CD14-positive monocyte (primary cell): ENCODE results near the gene TMEM198. TPM values are rescaled to one million over a fixed set of nuclear protein-coding genes. Genes with fewer than 3 reads are reported as not detected.

Experiments used
- DNase-seq, 3 donors: peaks; one replicate each; pipeline ENCODE4 v3.0.0-alpha.2; 2011 to 2022
- H2AFZ ChIP-seq: 2 replicates; pipeline ENCODE4 v1.6.0; 2012; ENCODE audit warnings: mild to moderate bottlenecking, low read depth, low read length, inconsistent platforms; ENCODE audit not compliant: insufficient read depth, poor library complexity, severe bottlenecking
- H3K27ac ChIP-seq, 2 donors: 1 replicate in 1 of 2; 2 replicates in 1 of 2; pipeline ENCODE4 v1.5.1; 2012 to 2013; ENCODE audit warnings: low read length in 2 of 2, control low read depth in 1 of 2, inconsistent platforms in 1 of 2, low read depth in 1 of 2, mild to moderate bottlenecking in 1 of 2
- H3K27me3 ChIP-seq, 2 donors: one replicate each; pipeline versions ENCODE4 v1.6.0 to v1.6.1; 2011 to 2013; ENCODE audit warnings: low read length in 2 of 2; ENCODE audit not compliant: control insufficient read depth in 2 of 2, insufficient read depth in 2 of 2
- H3K36me3 ChIP-seq, 2 donors: replicated peaks in 1 of 2; 1 replicate in 1 of 2; 2 replicates in 1 of 2; pipeline versions ENCODE4 v1.5.1 to v1.6.1; 2012 to 2013; ENCODE audit warnings: low read length in 2 of 2, control low read depth in 1 of 2, inconsistent platforms in 1 of 2, mild to moderate bottlenecking in 1 of 2; ENCODE audit not compliant: insufficient read depth in 2 of 2, control insufficient read depth in 1 of 2
- H3K4me1 ChIP-seq, 2 donors: 1 replicate in 1 of 2; 2 replicates in 1 of 2; pipeline versions ENCODE4 v1.5.1 to v1.6.1; 2012 to 2013; ENCODE audit warnings: low read length in 2 of 2, control low read depth in 1 of 2, inconsistent platforms in 1 of 2, mild to moderate bottlenecking in 1 of 2, moderate library complexity in 1 of 2; ENCODE audit not compliant: insufficient read depth in 2 of 2, control insufficient read depth in 1 of 2
- H3K4me2 ChIP-seq: replicated peaks from 2 replicates; pipeline ENCODE3; 2012; ENCODE audit warnings: low read length, moderate library complexity, mild to moderate bottlenecking; ENCODE audit not compliant: poor library complexity, severe bottlenecking; ENCODE audit errors: extremely low read depth
- H3K4me3 ChIP-seq, 3 experiments: fragments of 200-600 bp in 1 of 3; sonication (generic) in 1 of 3; replicated peaks in 1 of 3; 1 replicate in 2 of 3; 2 replicates in 1 of 3; pipeline ENCODE4 v1.5.1; 2011 to 2013; ENCODE audit warnings: low read length in 3 of 3, mild to moderate bottlenecking in 3 of 3, control low read depth in 2 of 3, low read depth in 2 of 3, inconsistent platforms in 1 of 3, moderate library complexity in 1 of 3
- H3K79me2 ChIP-seq: 2 replicates; pipeline ENCODE4 v1.6.0; 2012; ENCODE audit warnings: mild to moderate bottlenecking, control low read depth, inconsistent platforms, low read length, moderate library complexity; ENCODE audit not compliant: insufficient read depth
- H3K9ac ChIP-seq: 2 replicates; pipeline ENCODE4 v1.6.0; 2017; ENCODE audit warnings: low read length, mild to moderate bottlenecking; ENCODE audit not compliant: insufficient read depth, poor library complexity, severe bottlenecking
- H3K9me3 ChIP-seq, 2 donors: replicated peaks in 1 of 2; 1 replicate in 1 of 2; 2 replicates in 1 of 2; pipeline versions ENCODE4 v1.5.1 to v1.6.1; 2012 to 2013; ENCODE audit warnings: low read length in 2 of 2, control low read depth in 1 of 2; ENCODE audit not compliant: control insufficient read depth in 1 of 2, insufficient read depth in 1 of 2
- H4K20me1 ChIP-seq: 2 replicates; pipeline ENCODE4 v1.6.0; 2012; ENCODE audit warnings: mild to moderate bottlenecking, low read length, control low read depth, moderate library complexity; ENCODE audit not compliant: insufficient read depth
- H3K27ac Mint-ChIP-seq, 7 donors: one replicate each; pipeline ENCODE4 v1.8.0; 2020; ENCODE audit warnings: mild to moderate bottlenecking in 7 of 7, mixed read lengths in 7 of 7, moderate library complexity in 6 of 7, inconsistent platforms in 2 of 7
- H3K27me3 Mint-ChIP-seq, 3 donors: one replicate each; pipeline ENCODE4 v1.8.0; 2021 to 2022; ENCODE audit warnings: low read depth in 3 of 3, mild to moderate bottlenecking in 3 of 3, mixed read lengths in 3 of 3, moderate library complexity in 3 of 3, inconsistent platforms in 1 of 3
- H3K36me3 Mint-ChIP-seq, 2 donors: one replicate each; pipeline ENCODE4 v1.8.0; 2020; ENCODE audit warnings: mixed read lengths in 2 of 2, inconsistent platforms in 1 of 2, mild to moderate bottlenecking in 1 of 2
- H3K4me1 Mint-ChIP-seq: one replicate; pipeline ENCODE4 v1.8.0; 2020; ENCODE audit warnings: mild to moderate bottlenecking, mixed read lengths
- H3K4me3 Mint-ChIP-seq, 2 donors: one replicate each; pipeline ENCODE4 v1.8.0; 2020; ENCODE audit warnings: mild to moderate bottlenecking in 2 of 2, mixed read lengths in 2 of 2, moderate library complexity in 1 of 2
- H3K9me3 Mint-ChIP-seq, 7 donors: one replicate each; pipeline ENCODE4 v1.8.0; 2020 to 2022; ENCODE audit warnings: mixed read lengths in 7 of 7, mild to moderate bottlenecking in 6 of 7, moderate library complexity in 6 of 7, inconsistent platforms in 2 of 7
- WGBS: methylation state at CpG from one replicate; pipeline ENCODE4 v1.1.5; 2013; ENCODE audit warnings: missing lambda C conversion rate; ENCODE audit not compliant: insufficient coverage; 5-methylcytosine and 5-hydroxymethylcytosine counted together
- intact Hi-C, 2 donors: fragments of 100-400 bp; cut with micrococcal nuclease; formaldehyde crosslinking; loops; one replicate each; pipeline versions ENCODE4 v1.15.0 to v1.15.1; 2023
- polyA plus RNA-seq, 3 donors: library from polyadenylated mRNA; depleted of rRNA in 1 of 3; unstranded in 2 of 3; stranded (reverse) in 1 of 3; fragments of 300-500 nt in 2 of 3; fragments of >200 nt in 1 of 3; fragmentation: Illumina TruSeq in 2 of 3; gene quantifications; 1 replicate in 2 of 3; 2 replicates in 1 of 3; pipeline ENCODE4 v1.2.3, GENCODE V29; 2012 to 2021
- TF ChIP-seq, protein P1 (sequence below): fragments of 200-600 bp; IDR thresholded peaks from one replicate; pipeline ENCODE4 v1.8.0; 2022; ENCODE audit warnings: antibody characterized with exemption, mild to moderate bottlenecking

The TMEM198 gene
- polyA plus RNA-seq, 3 donors = not detected

DNA sequence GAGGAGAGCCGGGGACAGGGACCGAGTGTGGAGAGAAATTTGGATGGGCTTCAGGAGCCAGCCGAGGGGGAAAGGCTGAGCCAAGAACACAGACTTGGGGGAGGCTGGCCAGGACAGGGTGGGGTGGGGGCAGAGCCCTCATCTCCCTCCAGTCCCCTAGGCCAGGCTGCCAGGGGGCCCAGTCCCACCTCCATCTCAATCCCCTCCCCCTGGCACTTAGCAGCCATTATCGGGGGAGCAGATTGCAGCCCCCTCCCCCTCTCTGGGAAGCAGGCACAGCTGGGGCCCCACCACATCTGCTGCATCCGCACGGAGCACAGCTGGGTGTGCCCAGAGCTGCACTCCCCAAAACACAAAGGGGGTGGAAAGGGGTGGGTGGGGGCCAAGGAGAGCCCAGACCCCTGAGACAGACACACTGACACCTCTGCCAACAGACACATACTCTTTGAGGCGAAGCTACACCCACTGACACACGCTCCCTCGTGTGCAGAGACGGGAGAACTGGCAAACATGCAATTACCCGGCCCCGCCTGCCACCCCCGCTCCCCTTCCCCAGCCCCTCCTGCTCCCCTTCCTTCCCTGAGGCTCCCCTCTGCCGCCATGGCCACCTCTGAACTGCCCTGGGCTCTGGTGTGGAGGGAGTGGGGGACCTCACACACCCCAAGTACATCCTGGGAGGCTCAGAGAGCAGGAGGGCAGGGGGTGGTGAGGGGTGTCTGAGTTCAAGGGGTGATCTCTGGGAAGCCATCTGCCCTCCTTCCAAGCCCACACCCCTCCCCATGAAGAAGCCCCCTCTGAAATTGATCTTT is 34.7 kb upstream of the TMEM198 start:
- Histone ChIP-seq H2AFZ (no peak overlapping the region), H3K9me3 (peaks cover 6 to 26% of the 10 kb centered on the region in 2 donors), H3K27me3 (peaks cover 33 to 56% of the 10 kb centered on the region in 2 donors), H3K4me3 (no peak overlapping the region), H3K79me2 (no peaks in the 10 kb centered on the region), H3K9ac (no peak overlapping the region), H3K4me2 (peak overlapping the region; percentile 41), H3K27ac (no peak overlapping the region), H4K20me1 (peaks cover 6% of the 10 kb centered on the region), H3K36me3 (peaks cover 29 to 35% of the 10 kb centered on the region in 2 donors), H3K4me1 (no peaks in the 10 kb centered on the region)
- Mint-ChIP-seq H3K27me3 (peaks cover 48 to 62% (median 58%) of the 10 kb centered on the region in 3 donors), H3K4me3 (peak overlapping the region in 1 of 2 donors; percentile 83), H3K4me1 (peaks cover 18% of the 10 kb centered on the region), H3K36me3 (peaks cover 37 to 38% of the 10 kb centered on the region in 2 donors), H3K27ac (no peak overlapping the region), H3K9me3 (peaks cover 2 to 23% (median 14%) of the 10 kb centered on the region in 7 donors)
- no peak for DNase-seq
- WGBS = 49% methylated on average over 2 of the region's 14 CpGs
- intact Hi-C loops = no loop called here
- TF ChIP-seq, protein P1, sequence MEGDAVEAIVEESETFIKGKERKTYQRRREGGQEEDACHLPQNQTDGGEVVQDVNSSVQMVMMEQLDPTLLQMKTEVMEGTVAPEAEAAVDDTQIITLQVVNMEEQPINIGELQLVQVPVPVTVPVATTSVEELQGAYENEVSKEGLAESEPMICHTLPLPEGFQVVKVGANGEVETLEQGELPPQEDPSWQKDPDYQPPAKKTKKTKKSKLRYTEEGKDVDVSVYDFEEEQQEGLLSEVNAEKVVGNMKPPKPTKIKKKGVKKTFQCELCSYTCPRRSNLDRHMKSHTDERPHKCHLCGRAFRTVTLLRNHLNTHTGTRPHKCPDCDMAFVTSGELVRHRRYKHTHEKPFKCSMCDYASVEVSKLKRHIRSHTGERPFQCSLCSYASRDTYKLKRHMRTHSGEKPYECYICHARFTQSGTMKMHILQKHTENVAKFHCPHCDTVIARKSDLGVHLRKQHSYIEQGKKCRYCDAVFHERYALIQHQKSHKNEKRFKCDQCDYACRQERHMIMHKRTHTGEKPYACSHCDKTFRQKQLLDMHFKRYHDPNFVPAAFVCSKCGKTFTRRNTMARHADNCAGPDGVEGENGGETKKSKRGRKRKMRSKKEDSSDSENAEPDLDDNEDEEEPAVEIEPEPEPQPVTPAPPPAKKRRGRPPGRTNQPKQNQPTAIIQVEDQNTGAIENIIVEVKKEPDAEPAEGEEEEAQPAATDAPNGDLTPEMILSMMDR = no peak

GRCh38 chr2:219509780-219510511 is 33.9 kb upstream of the TMEM198 start:
- peaks cover 6 to 26% of the 10 kb centered on the region in 2 donors for H3K9me3 ChIP-seq
- no peak overlapping the region for H2AFZ ChIP-seq
- TF ChIP-seq, protein P1 = peak; percentile 71
- intact Hi-C loops = no loop called here
- H3K27ac ChIP-seq = no peak overlapping the region
- Mint-ChIP-seq H3K4me3 (peak overlapping the region; percentile 61 to 83), H3K4me1 (peaks cover 18% of the 10 kb centered on the region), H3K27ac (peak overlapping the region in 2 of 7 donors; percentile 25 to 62), H3K27me3 (peaks cover 54 to 70% (median 63%) of the 10 kb centered on the region in 3 donors), H3K36me3 (peaks cover 29 to 30% of the 10 kb centered on the region in 2 donors), H3K9me3 (peaks cover 2 to 23% (median 14%) of the 10 kb centered on the region in 7 donors)
- WGBS = 1% methylated on average over 18 of the region's 26 CpGs
- H3K4me2 ChIP-seq = peak overlapping the region; percentile 41
- H3K27me3 ChIP-seq = peaks cover 33 to 64% of the 10 kb centered on the region in 2 donors
- H3K9ac ChIP-seq = no peak overlapping the region
- peaks cover 22 to 27% of the 10 kb centered on the region in 2 donors for H3K36me3 ChIP-seq
- peak overlapping the region in 1 of 3 experiments; percentile 28 for H3K4me3 ChIP-seq
- H3K79me2 ChIP-seq = no peaks in the 10 kb centered on the region
- no peaks in the 10 kb centered on the region for H3K4me1 ChIP-seq
- peaks cover 6% of the 10 kb centered on the region for H4K20me1 ChIP-seq
- DNase-seq = peak; percentile 15 to 36 (median 30)
